HepG2 (cell line): ENCODE results near the gene HDDC2. TPM values are rescaled to one million over a fixed set of nuclear protein-coding genes. Genes with fewer than 3 reads are reported as not detected.

Experiments used
- AFF4 ChIP-seq: sonication (generic); formaldehyde crosslinking; IDR thresholded peaks from 2 replicates; pipeline ENCODE4 v1.4.0; 2020; ENCODE audit warnings: missing genetic modification reagents
- BRD4 ChIP-seq: sonication (generic); formaldehyde crosslinking; IDR thresholded peaks from 2 replicates; pipeline ENCODE4 v1.4.0; 2020; ENCODE audit warnings: missing genetic modification reagents
- CREB3 ChIP-seq: sonication (generic); formaldehyde crosslinking; IDR thresholded peaks from 2 replicates; pipeline ENCODE4 v1.5.0; 2020; ENCODE audit warnings: missing genetic modification reagents
- DDIT3 ChIP-seq: sonication (generic); formaldehyde crosslinking; IDR thresholded peaks from 2 replicates; pipeline ENCODE4 v1.4.0; 2020; ENCODE audit warnings: mild to moderate bottlenecking, missing genetic modification reagents
- ETV6 ChIP-seq: sonication (generic); formaldehyde crosslinking; conservative IDR thresholded peaks from 2 replicates; pipeline ENCODE4 v1.4.0; 2020; ENCODE audit warnings: missing genetic modification reagents
- GATA4 ChIP-seq: sonication (generic); IDR thresholded peaks from 2 replicates; pipeline ENCODE4 v1.6.1; 2016; ENCODE audit warnings: antibody characterized with exemption, low read depth, borderline replicate concordance
- HES4 ChIP-seq: sonication (generic); formaldehyde crosslinking; IDR thresholded peaks from 2 replicates; pipeline ENCODE4 v1.9.0; 2021; ENCODE audit warnings: mild to moderate bottlenecking, missing genetic modification reagents, borderline replicate concordance
- JARID2 ChIP-seq: sonication (generic); formaldehyde crosslinking; IDR thresholded peaks from 2 replicates; pipeline ENCODE4 v1.8.1; 2023; ENCODE audit warnings: missing genetic modification reagents, inconsistent platforms; ENCODE audit not compliant: insufficient replicate concordance
- NFKB2 ChIP-seq: sonication (generic); formaldehyde crosslinking; IDR thresholded peaks from 2 replicates; pipeline ENCODE4 v1.4.0; 2020; ENCODE audit warnings: missing genetic modification reagents, borderline replicate concordance
- NR2F1 ChIP-seq, 2 experiments: fragments of 450-650 bp in 1 of 2; formaldehyde crosslinking in 1 of 2; IDR thresholded peaks; 2 replicates each; pipeline versions ENCODE4 v1.5.0 to v1.6.1; 2016 to 2020; ENCODE audit warnings: mild to moderate bottlenecking in 1 of 2, missing compliant biosample characterization in 1 of 2, missing genetic modification reagents in 1 of 2, moderate library complexity in 1 of 2
- RBFOX2 ChIP-seq: fragments of 200-400 bp; formaldehyde crosslinking; IDR thresholded peaks from 2 replicates; pipeline ENCODE4 v1.6.1; 2017; ENCODE audit warnings: low read depth, mild to moderate bottlenecking, low read length
- UBTF ChIP-seq: sonication (generic); formaldehyde crosslinking; IDR thresholded peaks from 2 replicates; pipeline ENCODE4 v1.4.0; 2020; ENCODE audit warnings: mild to moderate bottlenecking, missing genetic modification reagents
- ZBTB46 ChIP-seq: sonication (generic); formaldehyde crosslinking; IDR thresholded peaks from 2 replicates; pipeline ENCODE4 v1.4.0; 2020; ENCODE audit warnings: mild to moderate bottlenecking, missing genetic modification reagents, borderline replicate concordance
- ZNF430 ChIP-seq: sonication (generic); formaldehyde crosslinking; IDR thresholded peaks from 2 replicates; pipeline ENCODE4 v1.9.0; 2021; ENCODE audit warnings: mild to moderate bottlenecking, missing genetic modification reagents
- ZNF547 ChIP-seq: sonication (generic); formaldehyde crosslinking; IDR thresholded peaks from 2 replicates; pipeline ENCODE4 v1.5.1; 2020; ENCODE audit warnings: mild to moderate bottlenecking, missing genetic modification reagents
- ZNF580 ChIP-seq: IDR thresholded peaks from 2 replicates; pipeline ENCODE4 v1.6.1; 2016; ENCODE audit warnings: low read depth, borderline replicate concordance
- ZNF713 ChIP-seq: sonication (generic); formaldehyde crosslinking; IDR thresholded peaks from 2 replicates; pipeline ENCODE4 v1.4.0; 2020; ENCODE audit warnings: mild to moderate bottlenecking, missing genetic modification reagents
- polyA plus RNA-seq, 8 experiments: library from polyadenylated mRNA; depleted of rRNA in 3 of 8; stranded (reverse) in 7 of 8; unstranded in 1 of 8; fragments of >200 nt; fragmentation: Illumina TruSeq in 4 of 8; extraction: Trizol in 4 of 8; gene quantifications; 2 replicates each; pipeline versions ENCODE4 v1.2.1 to v1.2.3, GENCODE V29; 2011 to 2016; ENCODE audit warnings: low read depth in 4 of 8, missing spikeins in 1 of 8, mixed read lengths in 1 of 8; ENCODE audit not compliant: insufficient read depth in 1 of 8
- total RNA-seq, 5 experiments: library from RNA; depleted of rRNA; stranded (reverse); fragments of >200 nt; fragmentation: Illumina TruSeq; extraction: Trizol; gene quantifications; 2 replicates each; pipeline ENCODE4 v1.2.3, GENCODE V29; 2016; ENCODE audit warnings: low read depth in 1 of 5

HDDC2 gene
- total and polyA plus RNA-seq, 2 of the 13 experiments (the other 11 are each of a cell fraction or from before 2014, with no cell fraction given), result 76.7 to 78.7 TPM

GRCh38 chr6:125301435-125302391 is at the start of gene HDDC2 (continued):
- TF ChIP-seq AFF4 (peak; percentile 86), NFKB2 (CRISPR knock-in tag) (peak; percentile 98), BRD4 (CRISPR knock-in tag) (peak; percentile 99), GATA4 (peak; percentile 33; the same call in 1 of the 2 replicates), HES4 (CRISPR knock-in tag) (peak; percentile 97), CREB3 (peak; percentile 92; the same call in 1 of the 2 replicates), RBFOX2 (peak; percentile 98), ZNF547 (CRISPR knock-in tag) (peak; percentile 99), ZBTB46 (CRISPR knock-in tag) (peak; percentile 95), DDIT3 (CRISPR knock-in tag) (no peak), JARID2 (CRISPR knock-in tag) (no peak), ZNF713 (no peak), UBTF (peak; percentile 100), ETV6 (CRISPR knock-in tag) (peak; percentile 100), ZNF430 (CRISPR knock-in tag) (peak; percentile 96), NR2F1 (CRISPR knock-in tag; IDR thresholded peaks at IDR 0.05) (no peak), ZNF580 (CRISPR knock-in tag) (peak; percentile 82; the same call in 1 of the 2 replicates)
